ENCODE results near the gene RAB32. TPM values are rescaled to one million over a fixed set of nuclear protein-coding genes. Genes with fewer than 3 reads are reported as not detected.

RAB32 gene
- total RNA-seq, 6 donors from 2014 or later = 12.6 to 50.6 (median 30.3) TPM

GRCh38 chr6:146545581-146545980 is 1.9 kb downstream of the RAB32 start:
- no peaks in the 10 kb centered on the region for H3K27me3 ChIP-seq
- peaks cover 0 to 16% (median 6%) of the 10 kb centered on the region in 4 donors for H3K36me3 ChIP-seq
- no peak for ATAC-seq (ENCODE audit: low FRiP score in 2 of 2)
- WGBS, 2 donors = 27 to 33% methylated on average over 5 of the region's 5 CpGs
- peaks cover 28 to 45% (median 33%) of the 10 kb centered on the region in 4 donors for H3K4me1 ChIP-seq
- TF ChIP-seq POLR2A (IDR thresholded peaks at IDR 0.05) (peak in 1 of 4 donors; percentile 46), POLR2AphosphoS5 (IDR thresholded peaks at IDR 0.05) (no peak), CTCF (IDR thresholded peaks at IDR 0.05) (no peak), EP300 (IDR thresholded peaks at IDR 0.05) (no peak)
- H3K27ac ChIP-seq = peak overlapping the region; percentile 96 to 98 (median 97)
- H3K9me3 ChIP-seq = no peaks in the 10 kb centered on the region
- DNase-seq = no peak
- H3K4me3 ChIP-seq = peak overlapping the region in 3 of 4 donors; percentile 76 to 92 (median 83)

GRCh38 chr6:146546443-146547043 is 2.9 kb downstream of the RAB32 start:
- peak; percentile 27 to 62 for ATAC-seq (ENCODE audit: low FRiP score in 2 of 2)
- H3K9me3 ChIP-seq = no peaks in the 10 kb centered on the region
- WGBS, 2 donors = 41 to 45% methylated on average over 3 of the region's 3 CpGs
- peak overlapping the region; percentile 96 to 98 (median 97) for H3K27ac ChIP-seq
- H3K4me1 ChIP-seq = peaks cover 34 to 45% (median 36%) of the 10 kb centered on the region in 4 donors
- H3K4me3 ChIP-seq = peak overlapping the region in 1 of 4 donors; percentile 3
- no peak for DNase-seq
- no peaks in the 10 kb centered on the region for H3K27me3 ChIP-seq
- peaks cover 0 to 26% (median 8%) of the 10 kb centered on the region in 4 donors for H3K36me3 ChIP-seq
- no peak for TF ChIP-seq CTCF (IDR thresholded peaks at IDR 0.05)
- TF ChIP-seq EP300 (IDR thresholded peaks at IDR 0.05) = no peak
- no peak for TF ChIP-seq POLR2A (IDR thresholded peaks at IDR 0.05)
- no peak for TF ChIP-seq POLR2AphosphoS5 (IDR thresholded peaks at IDR 0.05)

GRCh38 chr6:146547889-146548288 is 4.3 kb downstream of the RAB32 start:
- Histone ChIP-seq H3K27ac (no peak overlapping the region), H3K27me3 (no peaks in the 10 kb centered on the region), H3K9me3 (no peaks in the 10 kb centered on the region), H3K36me3 (peaks cover 0 to 27% (median 8%) of the 10 kb centered on the region in 4 donors), H3K4me3 (no peak overlapping the region), H3K4me1 (peaks cover 35 to 43% (median 40%) of the 10 kb centered on the region in 4 donors)
- no peak for TF ChIP-seq CTCF (IDR thresholded peaks at IDR 0.05)
- no peak for TF ChIP-seq POLR2A (IDR thresholded peaks at IDR 0.05)
- no peak for TF ChIP-seq EP300 (IDR thresholded peaks at IDR 0.05)
- no peak for TF ChIP-seq POLR2AphosphoS5 (IDR thresholded peaks at IDR 0.05)
- ATAC-seq (ENCODE audit: low FRiP score in 2 of 2) (no peak), DNase-seq (no peak)
- 86 to 88% methylated on average over 2 of the region's 2 CpGs for WGBS, 2 donors

GRCh38 chr6:146548898-146549374 is 5.3 kb downstream of the RAB32 start:
- DNase-seq = no peak
- no peak for ATAC-seq (ENCODE audit: low FRiP score in 2 of 2)
- Histone ChIP-seq H3K4me3 (no peak overlapping the region), H3K27ac (no peak overlapping the region), H3K27me3 (no peaks in the 10 kb centered on the region), H3K36me3 (peaks cover 0 to 29% (median 8%) of the 10 kb centered on the region in 4 donors), H3K4me1 (peaks cover 39 to 42% (median 40%) of the 10 kb centered on the region in 4 donors), H3K9me3 (no peaks in the 10 kb centered on the region)
- WGBS, 2 donors = 75 to 89% methylated on average over 2 of the region's 2 CpGs
- no peak for TF ChIP-seq POLR2AphosphoS5 (IDR thresholded peaks at IDR 0.05)
- no peak for TF ChIP-seq POLR2A (IDR thresholded peaks at IDR 0.05)
- no peak for TF ChIP-seq CTCF (IDR thresholded peaks at IDR 0.05)
- no peak for TF ChIP-seq EP300 (IDR thresholded peaks at IDR 0.05)

Data from upper lobe of left lung (tissue), 6 donors.